ENCODE measurements around the gene AGXT2. TPM values are rescaled to one million over a fixed set of nuclear protein-coding genes. Genes with fewer than 3 reads are reported as not detected.

Gene AGXT2
- total and polyA plus RNA-seq, 12 donors: not detected

- no peaks in the 10 kb centered on the region for H3K36me3 ChIP-seq
- no peaks in the 10 kb centered on the region for H3K4me1 ChIP-seq
- 74 to 79% methylated on average over 3 of the region's 3 CpGs for WGBS, 2 donors
- no peak overlapping the region for H3K4me3 ChIP-seq
- TF ChIP-seq CTCF (IDR thresholded peaks at IDR 0.05): no peak
- ATAC-seq: no peak
- H3K9me3 ChIP-seq: no peaks in the 10 kb centered on the region
- no peak for DNase-seq
- no peaks in the 10 kb centered on the region for H3K27me3 ChIP-seq
- H3K27ac ChIP-seq: no peak overlapping the region
- intact Hi-C loops (cut with DNase I): loop anchor here in 4 of 10 donors (5.0 to 10.0 kb wide), 3 partner anchors 99 to 839 kb away; no protein-coding TSS in a partner anchor
These were observed 40.2 kb upstream of the AGXT2 start for GRCh38 chr5:35087991-35088390.

GRCh38 chr5:35083150-35083549 is 35.4 kb upstream of the AGXT2 start:
- 75 to 79% methylated on average over 3 of the region's 3 CpGs for WGBS, 2 donors
- no peak for TF ChIP-seq CTCF (IDR thresholded peaks at IDR 0.05)
- ATAC-seq (no peak), DNase-seq (no peak)
- peaks cover 0 to 6% (median 0%) of the 10 kb centered on the region in 11 donors for H3K9me3 ChIP-seq
- no peak overlapping the region for H3K4me3 ChIP-seq
- intact Hi-C loops (cut with DNase I): loop anchor here in 1 of 10 donors (10.0 kb wide), 1 partner anchor 842 kb away; no protein-coding TSS in a partner anchor
- no peaks in the 10 kb centered on the region for H3K4me1 ChIP-seq
- no peaks in the 10 kb centered on the region for H3K36me3 ChIP-seq
- no peaks in the 10 kb centered on the region for H3K27me3 ChIP-seq
- H3K27ac ChIP-seq: no peak overlapping the region

GRCh38 chr5:35082530-35082929 is 34.8 kb upstream of the AGXT2 start:
- H3K27me3 ChIP-seq: no peaks in the 10 kb centered on the region
- WGBS, 2 donors: 92 to 93% methylated on average over 3 of the region's 3 CpGs
- peaks cover 0 to 6% (median 0%) of the 10 kb centered on the region in 11 donors for H3K9me3 ChIP-seq
- DNase-seq (no peak), ATAC-seq (no peak)
- no peak for TF ChIP-seq CTCF (IDR thresholded peaks at IDR 0.05)
- no peaks in the 10 kb centered on the region for H3K4me1 ChIP-seq
- intact Hi-C loops (cut with DNase I): loop anchor here in 1 of 10 donors (10.0 kb wide), 1 partner anchor 842 kb away; no protein-coding TSS in a partner anchor
- H3K27ac ChIP-seq: no peak overlapping the region
- H3K36me3 ChIP-seq: no peaks in the 10 kb centered on the region
- H3K4me3 ChIP-seq: no peak overlapping the region

- Histone ChIP-seq H3K27ac (no peak overlapping the region), H3K36me3 (no peaks in the 10 kb centered on the region), H3K27me3 (no peaks in the 10 kb centered on the region), H3K4me1 (no peaks in the 10 kb centered on the region), H3K4me3 (no peak overlapping the region), H3K9me3 (peaks cover 0 to 16% (median 0%) of the 10 kb centered on the region in 11 donors)
- intact Hi-C loops (cut with DNase I): loop anchor here in 1 of 10 donors (10.0 kb wide), 1 partner anchor 844 kb away; no protein-coding TSS in a partner anchor
- no peak for TF ChIP-seq CTCF (IDR thresholded peaks at IDR 0.05)
- ATAC-seq (no peak), DNase-seq (no peak)
- WGBS, 2 donors: 89 to 91% methylated on average over 6 of the region's 6 CpGs
These were observed 33.4 kb upstream of the AGXT2 start for GRCh38 chr5:35081134-35081533.

Measured in heart right ventricle (tissue), 16 donors.